ENCODE measurements around the gene SRGAP3. TPM values are rescaled to one million over a fixed set of nuclear protein-coding genes. Genes with fewer than 3 reads are reported as not detected.

SRGAP3 gene
- total RNA-seq, 1 experiment from 2014 or later, result 0.69 TPM

- Histone ChIP-seq H3K4me3 (ENCODE audit: low read depth, low read length, poor library complexity, severe bottlenecking) (no peak overlapping the region), H3K27ac (ENCODE audit: low read depth, low read length, poor library complexity, severe bottlenecking) (no peak overlapping the region), H3K27me3 (replicated peaks; ENCODE audit: insufficient read depth, low read depth, low read length, poor library complexity) (no peaks in the 10 kb centered on the region), H3K9me3 (ENCODE audit: low read depth, low read length, poor library complexity, severe bottlenecking) (no peaks in the 10 kb centered on the region), H3K36me3 (ENCODE audit: insufficient read depth, low read length, poor library complexity, severe bottlenecking) (no peaks in the 10 kb centered on the region), H3K4me1 (ENCODE audit: insufficient read depth, low read length, poor library complexity, severe bottlenecking) (no peaks in the 10 kb centered on the region)
- no peak for DNase-seq (ENCODE audit: low spot score)
- BruUV-seq (replicated peaks), result no TSS peak
- ChIA-PET CTCF (no interaction called here), POLR2A (ENCODE audit: low non-redundant PET) (no interaction called here)
- intact Hi-C loops (cut with micrococcal nuclease; ENCODE audit: unreplicated experiment), result no loop called here
- TF ChIP-seq CTCF (conservative IDR thresholded peaks at IDR 0.05; ENCODE audit: low read depth, low read length) (no peak), EZH2 (IDR thresholded peaks at IDR 0.05; ENCODE audit: borderline replicate concordance, low read depth, low read length, poor library complexity, severe bottlenecking) (no peak)
Measured at GRCh38 chr3:9169326-9169725, 80.1 kb downstream of the SRGAP3 start.

GRCh38 chr3:9168241-9168741 lies 81.2 kb downstream of the SRGAP3 start:
- BruUV-seq (replicated peaks), result no TSS peak
- no peak overlapping the region for H3K27ac ChIP-seq (ENCODE audit: low read depth, low read length, poor library complexity, severe bottlenecking)
- intact Hi-C loops (cut with micrococcal nuclease; ENCODE audit: unreplicated experiment), result no loop called here
- CTCF ChIA-PET, result no interaction called here
- H3K4me3 ChIP-seq (ENCODE audit: low read depth, low read length, poor library complexity, severe bottlenecking), result no peak overlapping the region
- POLR2A ChIA-PET (ENCODE audit: low non-redundant PET), result no interaction called here
- DNase-seq (ENCODE audit: low spot score), result no peak
- H3K9me3 ChIP-seq (ENCODE audit: low read depth, low read length, poor library complexity, severe bottlenecking), result no peaks in the 10 kb centered on the region
- H3K4me1 ChIP-seq (ENCODE audit: insufficient read depth, low read length, poor library complexity, severe bottlenecking), result no peaks in the 10 kb centered on the region
- no peaks in the 10 kb centered on the region for H3K27me3 ChIP-seq (replicated peaks; ENCODE audit: insufficient read depth, low read depth, low read length, poor library complexity)
- H3K36me3 ChIP-seq (ENCODE audit: insufficient read depth, low read length, poor library complexity, severe bottlenecking), result no peaks in the 10 kb centered on the region
- TF ChIP-seq CTCF (conservative IDR thresholded peaks at IDR 0.05; ENCODE audit: low read depth, low read length) (no peak), EZH2 (IDR thresholded peaks at IDR 0.05; ENCODE audit: borderline replicate concordance, low read depth, low read length, poor library complexity, severe bottlenecking) (no peak)

GRCh38 chr3:9167222-9167621 lies 82.2 kb downstream of the SRGAP3 start:
- ChIA-PET CTCF (no interaction called here), POLR2A (ENCODE audit: low non-redundant PET) (no interaction called here)
- no TSS peak for BruUV-seq (replicated peaks)
- Histone ChIP-seq H3K27ac (ENCODE audit: low read depth, low read length, poor library complexity, severe bottlenecking) (no peak overlapping the region), H3K36me3 (ENCODE audit: insufficient read depth, low read length, poor library complexity, severe bottlenecking) (no peaks in the 10 kb centered on the region), H3K9me3 (ENCODE audit: low read depth, low read length, poor library complexity, severe bottlenecking) (no peaks in the 10 kb centered on the region), H3K4me1 (ENCODE audit: insufficient read depth, low read length, poor library complexity, severe bottlenecking) (no peaks in the 10 kb centered on the region), H3K4me3 (ENCODE audit: low read depth, low read length, poor library complexity, severe bottlenecking) (no peak overlapping the region), H3K27me3 (replicated peaks; ENCODE audit: insufficient read depth, low read depth, low read length, poor library complexity) (no peaks in the 10 kb centered on the region)
- intact Hi-C loops (cut with micrococcal nuclease; ENCODE audit: unreplicated experiment), result no loop called here
- TF ChIP-seq CTCF (conservative IDR thresholded peaks at IDR 0.05; ENCODE audit: low read depth, low read length) (no peak), EZH2 (IDR thresholded peaks at IDR 0.05; ENCODE audit: borderline replicate concordance, low read depth, low read length, poor library complexity, severe bottlenecking) (no peak)
- DNase-seq (ENCODE audit: low spot score), result no peak

Data from A673 (cell line).